COLO668 (cell line): Measurements from ENCODE around the gene LCLAT1.
"Not testable (repeated sequence)": the region's sequence is repeated elsewhere in the genome, so short reads cannot be mapped to it uniquely, and the experiment has no call there.

Experiments
- DNase-seq: peaks from one replicate; lab custom pipeline; 2025; ENCODE audit not compliant: unreplicated experiment; lab: John Stamatoyannopoulos, UW

The LCLAT1 gene

GRCh38 chr2:30453498-30453897, 6.5 kb downstream of the LCLAT1 start:
- no peak for DNase-seq

GRCh38 chr2:30454571-30454970, 7.5 kb downstream of the LCLAT1 start:
- DNase-seq, result no peak

DNA sequence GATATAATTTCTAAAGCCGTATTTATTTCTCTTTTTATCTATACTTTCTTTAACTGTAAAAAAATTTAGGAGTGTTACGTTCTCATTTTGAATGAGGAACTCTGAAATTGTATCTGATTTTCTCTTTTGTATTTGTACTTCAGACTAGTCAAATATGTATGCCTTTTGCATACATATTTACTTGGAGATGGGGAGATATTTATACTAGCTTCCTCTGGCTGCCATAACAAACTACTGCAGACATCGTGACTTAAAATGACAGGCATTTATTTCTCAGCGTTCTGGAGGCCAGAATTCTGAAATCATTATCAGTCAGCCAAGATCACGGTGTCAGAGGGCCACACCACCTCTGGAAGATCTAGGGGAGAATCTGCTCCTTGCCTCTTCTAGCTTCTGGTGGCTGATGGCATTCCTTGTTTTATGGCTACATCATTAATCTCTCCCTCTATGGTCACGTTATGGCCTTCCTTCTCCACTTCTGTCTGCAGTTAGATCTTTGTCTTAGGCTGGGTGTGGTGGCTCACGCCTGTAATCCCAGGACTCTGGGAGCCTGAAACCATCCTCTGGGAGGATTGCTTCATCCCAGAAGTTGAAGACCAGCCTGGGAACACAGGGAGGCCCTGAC, 8.2 kb downstream of the LCLAT1 start:
- DNase-seq, result no peak

GRCh38 chr2:30456106-30456505, 9.1 kb downstream of the LCLAT1 start:
- DNase-seq, result no peak

DNA sequence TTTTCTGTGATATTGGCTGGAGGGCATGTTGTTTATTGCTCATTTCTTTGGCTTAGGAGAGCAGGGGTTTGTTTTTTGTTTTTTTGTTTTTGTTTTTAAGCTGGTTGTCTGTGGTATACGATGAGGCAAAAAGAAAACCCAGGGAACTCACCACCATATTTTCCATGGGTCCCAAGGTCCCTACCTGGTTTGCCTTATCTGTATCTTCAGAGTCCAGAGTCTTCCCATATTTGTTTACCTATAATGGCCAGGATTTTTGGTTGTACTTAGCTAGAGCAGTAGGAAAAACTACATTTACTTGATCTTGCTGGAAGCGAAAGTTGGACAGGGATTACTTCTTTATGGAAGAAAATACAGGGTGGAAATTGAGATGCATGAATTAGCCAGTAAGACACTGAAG, 9.5 kb downstream of the LCLAT1 start:
- no peak for DNase-seq

DNA sequence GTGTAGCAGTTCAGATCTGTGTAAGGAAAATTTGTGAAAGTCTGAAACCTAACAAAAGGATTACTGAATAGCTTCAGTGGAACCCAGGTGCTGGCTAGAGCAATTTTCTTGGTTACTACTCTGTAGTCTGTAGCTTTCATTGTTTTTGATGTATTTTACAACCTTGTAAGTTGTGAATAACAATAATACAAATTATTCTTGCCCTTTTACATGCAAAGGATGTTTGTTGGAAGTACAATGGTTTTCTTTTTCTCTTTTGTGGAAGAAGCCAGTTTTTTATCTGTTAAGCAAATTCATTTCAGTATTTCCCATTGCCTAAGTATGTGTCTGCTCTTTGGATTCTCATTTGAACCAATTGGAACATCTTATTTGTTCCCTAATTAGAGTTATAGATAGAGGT, 10.2 kb downstream of the LCLAT1 start:
- no peak for DNase-seq

GRCh38 chr2:30459140-30459539, 12.1 kb downstream of the LCLAT1 start:
- DNase-seq, result no peak

- no peak for DNase-seq
These were observed 15.2 kb downstream of the LCLAT1 start for GRCh38 chr2:30462131-30462857.

DNA sequence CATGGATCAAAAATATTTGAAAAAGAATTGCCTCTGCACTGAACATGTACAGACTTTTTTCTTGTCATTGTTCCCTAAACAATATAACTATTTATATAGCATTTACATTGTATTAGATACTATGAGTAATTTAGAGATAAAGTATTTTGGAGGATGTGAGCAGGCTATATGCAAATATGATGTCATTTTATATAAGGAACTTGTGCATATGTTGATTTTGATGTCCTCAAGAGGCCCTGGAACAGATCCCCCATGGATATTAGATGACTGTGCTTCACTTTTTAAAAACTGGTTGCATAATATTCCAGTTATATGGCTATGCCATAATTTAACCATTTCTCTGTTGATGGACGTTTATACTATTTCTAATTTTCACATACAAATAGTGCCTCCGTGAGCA, 16.5 kb downstream of the LCLAT1 start:
- DNase-seq, result no peak

GRCh38 chr2:30464544-30465170, 17.6 kb downstream of the LCLAT1 start:
- no peak for DNase-seq

- no peak for DNase-seq
These were observed 18.1 kb downstream of the LCLAT1 start for GRCh38 chr2:30465171-30465545.

DNA sequence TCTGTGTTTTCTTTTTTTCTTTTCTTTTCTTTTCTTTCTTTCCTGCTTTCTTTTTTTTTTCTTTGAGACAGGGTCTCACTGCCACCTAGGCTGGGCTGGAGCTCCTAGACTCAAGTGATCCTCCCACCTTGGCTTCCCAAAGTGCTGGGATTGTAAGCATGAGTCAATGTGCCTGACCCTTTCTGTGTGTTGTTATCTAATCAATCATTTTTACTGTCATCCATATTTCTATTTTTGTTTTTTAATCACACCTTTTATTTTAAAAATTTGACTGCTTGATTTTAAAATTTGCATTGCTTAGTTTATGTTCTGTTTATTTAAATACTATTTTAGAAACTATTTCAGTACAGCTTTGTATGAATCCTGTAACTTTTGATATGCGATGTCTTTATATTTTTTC, 19.2 kb downstream of the LCLAT1 start:
- no peak for DNase-seq

- not testable (repeated sequence) for DNase-seq
These were observed 20.2 kb downstream of the LCLAT1 start for GRCh38 chr2:30467062-30467826.

DNA sequence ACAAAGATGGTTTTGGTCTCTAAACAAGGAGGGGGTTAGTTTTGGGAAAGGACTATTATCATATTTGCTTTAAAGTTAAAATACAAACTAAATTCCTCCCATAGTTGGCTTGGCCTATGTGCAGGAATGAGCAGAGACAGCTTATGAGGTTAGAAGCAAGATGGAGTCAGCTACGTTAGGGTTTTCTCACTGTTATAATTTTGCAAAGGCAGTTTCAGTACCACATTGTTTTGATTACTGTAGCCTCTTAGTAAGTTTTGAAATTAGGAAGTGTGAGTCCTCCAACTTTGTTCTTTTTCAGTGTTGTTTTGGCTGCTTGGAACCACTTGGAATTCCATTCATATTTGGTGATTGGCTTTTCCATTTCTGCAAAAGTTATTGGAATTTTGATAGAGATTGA, 23.4 kb downstream of the LCLAT1 start:
- no peak for DNase-seq

GRCh38 chr2:30472326-30472725, 25.3 kb downstream of the LCLAT1 start:
- no peak for DNase-seq

- no peak for DNase-seq
These were observed 28.5 kb downstream of the LCLAT1 start for GRCh38 chr2:30475542-30475941.

- DNase-seq, result no peak
These were observed 29.6 kb downstream of the LCLAT1 start for GRCh38 chr2:30476636-30477035.

GRCh38 chr2:30480703-30481322, 33.8 kb downstream of the LCLAT1 start:
- DNase-seq, result no peak

DNA sequence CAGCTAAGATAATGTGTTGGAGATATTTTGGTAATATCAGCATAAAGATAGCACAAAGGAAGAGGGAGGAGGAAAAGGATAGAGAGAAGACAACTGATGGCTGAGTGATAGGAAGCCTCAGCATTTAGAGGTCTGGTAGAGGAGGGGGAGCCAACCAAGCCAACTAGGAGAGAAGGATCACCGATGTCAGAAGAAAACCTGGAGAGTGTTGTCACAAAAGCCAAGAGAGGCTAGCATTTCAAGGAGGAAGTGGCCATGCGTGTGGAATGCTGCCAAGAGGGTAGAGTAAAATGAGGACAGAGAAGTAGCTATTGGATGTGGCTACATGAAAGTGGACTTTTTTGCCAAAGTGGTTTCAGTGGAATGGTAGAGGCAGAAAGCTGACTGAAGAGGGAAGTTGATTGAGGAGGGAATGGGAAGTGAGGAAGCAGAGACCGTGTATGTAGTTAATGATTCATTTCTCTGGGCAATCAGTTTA, 34.3 kb downstream of the LCLAT1 start:
- no peak for DNase-seq

DNA sequence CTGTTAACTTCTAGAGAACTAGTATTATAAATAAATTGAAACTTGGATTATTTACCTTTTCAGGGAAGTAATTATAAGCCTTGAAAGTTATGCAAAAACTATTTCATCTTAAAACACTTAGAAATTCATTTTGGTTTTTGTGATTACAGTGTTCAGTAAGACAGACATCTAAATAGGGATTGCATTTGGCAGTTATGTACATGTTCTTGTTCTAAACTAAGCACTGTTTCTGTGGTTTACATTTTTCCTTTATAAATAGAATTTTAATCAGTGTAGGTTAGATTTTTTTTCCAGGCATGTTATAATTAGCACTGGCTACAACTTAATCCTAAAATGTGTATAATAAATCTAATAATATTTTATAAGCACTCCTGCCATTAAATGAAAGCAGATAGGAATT, 35.0 kb downstream of the LCLAT1 start:
- DNase-seq, result no peak

DNA sequence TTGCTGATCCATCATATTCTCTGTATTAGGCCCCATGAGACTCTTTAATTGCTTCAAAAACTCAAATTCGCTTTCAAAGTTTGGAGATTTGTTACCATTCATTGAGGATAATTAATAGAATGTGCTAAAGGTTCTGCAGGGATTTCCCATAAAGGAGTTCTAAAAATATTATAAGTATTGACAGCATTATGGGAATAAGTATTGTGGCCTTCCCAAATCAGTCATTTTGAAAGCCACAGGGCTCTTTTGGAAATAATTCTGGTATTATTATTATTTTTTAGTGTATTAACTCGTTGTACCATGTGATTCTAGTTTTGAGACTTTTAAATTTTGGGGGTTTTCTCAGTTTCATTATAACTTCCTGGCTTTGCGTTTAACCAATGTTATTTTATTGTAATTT, 37.1 kb downstream of the LCLAT1 start:
- DNase-seq, result no peak
